ENCODE data around the gene SGO1.
A peak's percentile ranks its signal among the peaks of the same experiment; 100 is the strongest.

Gene SGO1

DNA sequence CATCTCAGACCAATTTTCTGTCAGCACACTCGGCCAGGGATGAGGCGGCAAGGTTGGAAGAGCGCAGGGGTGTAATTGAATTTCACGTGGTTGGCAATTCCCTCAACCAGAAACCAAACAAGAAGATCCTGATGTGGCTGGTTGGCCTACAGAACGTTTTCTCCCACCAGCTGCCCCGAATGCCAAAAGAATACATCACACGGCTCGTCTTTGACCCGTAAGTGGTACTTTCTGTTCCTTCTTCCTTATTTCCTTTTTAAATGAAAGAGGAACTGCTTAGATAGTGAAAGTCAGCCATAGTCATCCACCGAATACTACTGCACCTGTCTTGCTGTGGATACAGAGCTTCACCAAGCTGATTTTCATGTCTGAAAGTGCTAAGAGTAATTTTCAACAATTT is 60.1 kb downstream of the SGO1 start:
- no peak overlapping the region for H2AFZ ChIP-seq (ENCODE audit: insufficient read depth, low read length, poor library complexity)

DNA sequence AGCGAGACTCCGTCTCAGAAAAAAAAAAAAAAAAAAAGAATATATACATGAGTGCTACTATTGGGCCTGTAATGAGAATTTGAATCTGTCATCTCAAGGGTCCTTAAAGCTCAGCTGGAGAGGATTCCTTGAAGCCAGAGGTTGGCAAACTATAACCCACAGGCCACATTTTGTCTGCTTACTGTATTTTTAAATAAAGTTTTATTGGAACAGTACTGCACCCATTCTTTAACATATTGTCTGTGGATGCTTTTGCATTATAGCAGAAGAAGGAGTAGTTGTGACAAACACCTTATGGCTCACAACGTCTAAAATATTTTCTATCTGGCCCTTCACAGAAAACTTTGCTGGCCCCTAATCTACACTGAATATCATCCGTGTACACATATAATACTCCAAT is 60.7 kb downstream of the SGO1 start:
- H4K12ac ChIP-seq (ENCODE audit: low read depth, low read length), result no peak overlapping the region
- no peak overlapping the region for H4K8ac ChIP-seq (ENCODE audit: low read depth, low read length)
- H3K4me3 ChIP-seq (ENCODE audit: low read depth, low read length), result no peak overlapping the region
- H2AFZ ChIP-seq (ENCODE audit: insufficient read depth, low read length, poor library complexity), result no peak overlapping the region
- no peak overlapping the region for H3K9ac ChIP-seq (ENCODE audit: low read length)
- no peak overlapping the region for H2BK5ac ChIP-seq (ENCODE audit: low read depth, low read length, poor library complexity)
- peaks cover 0 to 3% of the 10 kb centered on the region in 2 experiments for H3K36me3 ChIP-seq (ENCODE audit: control insufficient read depth in 1 of 2, insufficient read depth in 2 of 2, low read length in 2 of 2)
- no peak for DNase-seq
- H3K27me3 ChIP-seq (ENCODE audit: insufficient read depth, low read length), result no peaks in the 10 kb centered on the region
- no peak overlapping the region for H2AK5ac ChIP-seq (ENCODE audit: low read length)
- no peaks in the 10 kb centered on the region for H3K79me2 ChIP-seq (ENCODE audit: control insufficient read depth, insufficient read depth, low read length, poor library complexity)
- no peak overlapping the region for H3K14ac ChIP-seq (ENCODE audit: low read length)
- no peaks in the 10 kb centered on the region for H3K79me1 ChIP-seq (ENCODE audit: low read length)
- no peak overlapping the region for H3K4me2 ChIP-seq (ENCODE audit: low read length)
- no peaks in the 10 kb centered on the region for H3K4me1 ChIP-seq (ENCODE audit: control insufficient read depth in 1 of 2, insufficient read depth in 2 of 2, low read length in 2 of 2)
- no peak overlapping the region for H3K27ac ChIP-seq (ENCODE audit: low read depth, low read length)
- H2BK12ac ChIP-seq (ENCODE audit: low read length), result no peak overlapping the region
- no peak overlapping the region for H3K23ac ChIP-seq (ENCODE audit: low read length)
- H3K4ac ChIP-seq (ENCODE audit: low read depth, low read length), result no peak overlapping the region
- no peak overlapping the region for H2BK120ac ChIP-seq (ENCODE audit: insufficient read depth, low read length, poor library complexity)
- WGBS (ENCODE audit: extremely low coverage, insufficient coverage, insufficient read length), result no CpG with 5 or more reads among the region's 4 CpGs
- H3K18ac ChIP-seq (ENCODE audit: low read length), result no peak overlapping the region
- no peaks in the 10 kb centered on the region for H3K9me3 ChIP-seq (ENCODE audit: insufficient read depth, low read depth, low read length)
- no peak overlapping the region for H4K91ac ChIP-seq (ENCODE audit: low read depth, low read length)

More for the DNA sequence above, 60.1 kb downstream of the SGO1 start:
- Histone ChIP-seq H3K27ac (ENCODE audit: low read depth, low read length) (no peak overlapping the region), H4K8ac (ENCODE audit: low read depth, low read length) (no peak overlapping the region), H3K79me1 (ENCODE audit: low read length) (no peaks in the 10 kb centered on the region), H4K12ac (ENCODE audit: low read depth, low read length) (no peak overlapping the region), H3K27me3 (ENCODE audit: insufficient read depth, low read length) (no peaks in the 10 kb centered on the region), H2BK120ac (ENCODE audit: insufficient read depth, low read length, poor library complexity) (no peak overlapping the region), H2AK5ac (ENCODE audit: low read length) (no peak overlapping the region), H3K4me1 (ENCODE audit: control insufficient read depth in 1 of 2, insufficient read depth in 2 of 2, low read length in 2 of 2) (no peaks in the 10 kb centered on the region), H3K18ac (ENCODE audit: low read length) (no peak overlapping the region), H3K9me3 (ENCODE audit: insufficient read depth, low read depth, low read length) (no peaks in the 10 kb centered on the region), H3K79me2 (ENCODE audit: control insufficient read depth, insufficient read depth, low read length, poor library complexity) (no peaks in the 10 kb centered on the region), H3K23ac (ENCODE audit: low read length) (no peak overlapping the region), H3K4ac (ENCODE audit: low read depth, low read length) (no peak overlapping the region), H4K91ac (ENCODE audit: low read depth, low read length) (no peak overlapping the region), H3K9ac (ENCODE audit: low read length) (no peak overlapping the region), H3K36me3 (ENCODE audit: control insufficient read depth in 1 of 2, insufficient read depth in 2 of 2, low read length in 2 of 2) (peaks cover 0 to 3% of the 10 kb centered on the region in 2 experiments), H2BK12ac (ENCODE audit: low read length) (no peak overlapping the region), H3K4me2 (ENCODE audit: low read length) (no peak overlapping the region), H3K14ac (ENCODE audit: low read length) (no peak overlapping the region), H3K4me3 (ENCODE audit: low read depth, low read length) (no peak overlapping the region), H2BK5ac (ENCODE audit: low read depth, low read length, poor library complexity) (no peak overlapping the region)
- no CpG with 5 or more reads among the region's 10 CpGs for WGBS (ENCODE audit: extremely low coverage, insufficient coverage, insufficient read length)
- peak in 1 of 2 donors; percentile 2 for DNase-seq

DNA sequence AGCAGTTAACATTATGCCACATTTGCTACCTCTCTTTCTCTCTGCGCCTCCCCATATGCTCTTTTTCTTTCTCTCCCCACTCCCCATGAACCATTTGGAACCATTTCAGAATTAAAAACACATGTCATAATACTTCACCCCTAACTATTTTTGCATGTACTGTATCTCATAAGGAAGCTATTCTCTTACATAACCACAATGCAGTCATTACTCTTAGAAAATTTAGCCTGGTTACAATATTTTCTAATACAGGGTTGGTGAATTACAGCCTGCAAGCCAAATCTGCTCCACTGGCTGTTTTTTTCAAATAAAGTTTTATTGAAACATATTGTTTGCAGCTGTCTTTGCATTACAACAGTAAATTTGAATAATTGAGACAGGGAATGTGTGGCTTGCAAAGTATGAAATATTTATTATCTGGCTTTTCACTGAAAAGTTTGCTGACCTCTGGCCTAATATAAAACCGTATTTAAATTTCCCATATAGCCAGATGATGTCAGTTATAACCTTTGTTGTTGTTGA is 62.8 kb downstream of the SGO1 start:
- no peak overlapping the region for H3K4me2 ChIP-seq (ENCODE audit: low read length)
- no CpG with 5 or more reads among the region's 2 CpGs for WGBS (ENCODE audit: extremely low coverage, insufficient coverage, insufficient read length)

DNA sequence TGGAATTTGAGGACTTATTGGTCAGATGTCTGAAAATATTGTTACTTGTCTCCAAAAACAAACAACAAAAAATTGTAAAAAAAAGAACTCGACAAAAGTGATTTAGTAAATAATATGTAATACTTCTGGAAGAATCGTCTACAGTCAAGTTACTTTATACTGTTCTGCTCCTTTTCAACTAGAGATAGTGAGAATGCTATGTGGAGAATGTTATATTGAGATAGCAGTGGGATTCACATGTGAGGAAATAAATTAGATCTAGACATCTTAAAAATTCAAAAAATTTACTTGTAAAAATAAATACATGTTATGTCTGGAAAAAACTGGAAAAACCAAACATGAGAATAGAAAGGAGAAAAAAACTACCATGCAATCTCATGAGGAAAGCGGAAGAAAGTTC is 64.9 kb downstream of the SGO1 start:
- no CpG with 5 or more reads among the region's 3 CpGs for WGBS (ENCODE audit: extremely low coverage, insufficient coverage, insufficient read length)
- no peak overlapping the region for H2BK120ac ChIP-seq (ENCODE audit: insufficient read depth, low read length, poor library complexity)

More for the DNA sequence above, 62.8 kb downstream of the SGO1 start:
- Histone ChIP-seq H3K18ac (ENCODE audit: low read length) (no peak overlapping the region), H3K23ac (ENCODE audit: low read length) (no peak overlapping the region), H3K14ac (ENCODE audit: low read length) (no peak overlapping the region), H2BK5ac (ENCODE audit: low read depth, low read length, poor library complexity) (no peak overlapping the region), H2AFZ (ENCODE audit: insufficient read depth, low read length, poor library complexity) (no peak overlapping the region), H3K27ac (ENCODE audit: low read depth, low read length) (no peak overlapping the region), H3K79me1 (ENCODE audit: low read length) (no peaks in the 10 kb centered on the region), H2AK5ac (ENCODE audit: low read length) (no peak overlapping the region), H2BK12ac (ENCODE audit: low read length) (no peak overlapping the region), H3K4ac (ENCODE audit: low read depth, low read length) (no peak overlapping the region), H3K9me3 (ENCODE audit: insufficient read depth, low read depth, low read length) (no peaks in the 10 kb centered on the region), H4K12ac (ENCODE audit: low read depth, low read length) (no peak overlapping the region), H3K9ac (ENCODE audit: low read length) (no peak overlapping the region), H3K79me2 (ENCODE audit: control insufficient read depth, insufficient read depth, low read length, poor library complexity) (no peaks in the 10 kb centered on the region), H3K4me3 (ENCODE audit: low read depth, low read length) (no peak overlapping the region), H3K4me1 (ENCODE audit: control insufficient read depth in 1 of 2, insufficient read depth in 2 of 2, low read length in 2 of 2) (no peaks in the 10 kb centered on the region), H4K91ac (ENCODE audit: low read depth, low read length) (no peak overlapping the region), H2BK120ac (ENCODE audit: insufficient read depth, low read length, poor library complexity) (no peak overlapping the region), H3K27me3 (ENCODE audit: insufficient read depth, low read length) (no peaks in the 10 kb centered on the region), H4K8ac (ENCODE audit: low read depth, low read length) (no peak overlapping the region), H3K36me3 (ENCODE audit: control insufficient read depth in 1 of 2, insufficient read depth in 2 of 2, low read length in 2 of 2) (peaks cover 0 to 3% of the 10 kb centered on the region in 2 experiments)
- no peak for DNase-seq

More for the DNA sequence above, 64.9 kb downstream of the SGO1 start:
- Histone ChIP-seq H3K9ac (ENCODE audit: low read length) (no peak overlapping the region), H3K27me3 (ENCODE audit: insufficient read depth, low read length) (no peaks in the 10 kb centered on the region), H4K8ac (ENCODE audit: low read depth, low read length) (no peak overlapping the region), H4K12ac (ENCODE audit: low read depth, low read length) (no peak overlapping the region), H2BK5ac (ENCODE audit: low read depth, low read length, poor library complexity) (no peak overlapping the region), H3K4me2 (ENCODE audit: low read length) (no peak overlapping the region), H3K23ac (ENCODE audit: low read length) (no peak overlapping the region), H3K27ac (ENCODE audit: low read depth, low read length) (no peak overlapping the region), H3K79me2 (ENCODE audit: control insufficient read depth, insufficient read depth, low read length, poor library complexity) (no peaks in the 10 kb centered on the region), H3K79me1 (ENCODE audit: low read length) (no peaks in the 10 kb centered on the region), H4K91ac (ENCODE audit: low read depth, low read length) (no peak overlapping the region), H3K4ac (ENCODE audit: low read depth, low read length) (no peak overlapping the region), H3K4me1 (ENCODE audit: control insufficient read depth in 1 of 2, insufficient read depth in 2 of 2, low read length in 2 of 2) (no peaks in the 10 kb centered on the region), H3K4me3 (ENCODE audit: low read depth, low read length) (no peak overlapping the region), H2BK12ac (ENCODE audit: low read length) (no peak overlapping the region), H3K36me3 (ENCODE audit: control insufficient read depth in 1 of 2, insufficient read depth in 2 of 2, low read length in 2 of 2) (peaks cover 0 to 3% of the 10 kb centered on the region in 2 experiments), H3K18ac (ENCODE audit: low read length) (no peak overlapping the region), H2AK5ac (ENCODE audit: low read length) (no peak overlapping the region), H2AFZ (ENCODE audit: insufficient read depth, low read length, poor library complexity) (no peak overlapping the region), H3K14ac (ENCODE audit: low read length) (no peak overlapping the region), H3K9me3 (ENCODE audit: insufficient read depth, low read depth, low read length) (no peaks in the 10 kb centered on the region)
- peak in 1 of 2 donors; percentile 17 for DNase-seq

Data from trophoblast cell (in vitro differentiated cells and primary cell).